22Rv1 (cell line): Measurements from ENCODE around the gene DVL2.

Experiments used
- H3K27ac ChIP-seq: fragments of 450-650 bp; 2 replicates; pipeline ENCODE4 v1.5.1; 2017
- ZFX ChIP-seq: fragments of 450-650 bp; IDR thresholded peaks from 2 replicates; pipeline ENCODE4 v1.6.1; 2017; ENCODE audit warnings: antibody characterized with exemption, borderline replicate concordance
- TF ChIP-seq, protein P1 (sequence below): fragments of 450-650 bp; IDR thresholded peaks from 2 replicates; pipeline ENCODE4 v1.5.1; 2017; ENCODE audit warnings: mild to moderate bottlenecking

DVL2 gene

GRCh38 chr17:7208754-7209460, 25.4 kb downstream of the DVL2 start:
- no peak overlapping the region for H3K27ac ChIP-seq
- TF ChIP-seq ZFX, result no peak

GRCh38 chr17:7208027-7208571, 26.2 kb downstream of the DVL2 start:
- TF ChIP-seq ZFX, result no peak
- TF ChIP-seq, protein P1, sequence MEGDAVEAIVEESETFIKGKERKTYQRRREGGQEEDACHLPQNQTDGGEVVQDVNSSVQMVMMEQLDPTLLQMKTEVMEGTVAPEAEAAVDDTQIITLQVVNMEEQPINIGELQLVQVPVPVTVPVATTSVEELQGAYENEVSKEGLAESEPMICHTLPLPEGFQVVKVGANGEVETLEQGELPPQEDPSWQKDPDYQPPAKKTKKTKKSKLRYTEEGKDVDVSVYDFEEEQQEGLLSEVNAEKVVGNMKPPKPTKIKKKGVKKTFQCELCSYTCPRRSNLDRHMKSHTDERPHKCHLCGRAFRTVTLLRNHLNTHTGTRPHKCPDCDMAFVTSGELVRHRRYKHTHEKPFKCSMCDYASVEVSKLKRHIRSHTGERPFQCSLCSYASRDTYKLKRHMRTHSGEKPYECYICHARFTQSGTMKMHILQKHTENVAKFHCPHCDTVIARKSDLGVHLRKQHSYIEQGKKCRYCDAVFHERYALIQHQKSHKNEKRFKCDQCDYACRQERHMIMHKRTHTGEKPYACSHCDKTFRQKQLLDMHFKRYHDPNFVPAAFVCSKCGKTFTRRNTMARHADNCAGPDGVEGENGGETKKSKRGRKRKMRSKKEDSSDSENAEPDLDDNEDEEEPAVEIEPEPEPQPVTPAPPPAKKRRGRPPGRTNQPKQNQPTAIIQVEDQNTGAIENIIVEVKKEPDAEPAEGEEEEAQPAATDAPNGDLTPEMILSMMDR, result no peak
- no peak overlapping the region for H3K27ac ChIP-seq

- TF ChIP-seq, protein P1, result no peak
- no peak for TF ChIP-seq ZFX
- H3K27ac ChIP-seq, result no peak overlapping the region
These were observed 27.0 kb downstream of the DVL2 start for GRCh38 chr17:7207120-7208001.

DNA sequence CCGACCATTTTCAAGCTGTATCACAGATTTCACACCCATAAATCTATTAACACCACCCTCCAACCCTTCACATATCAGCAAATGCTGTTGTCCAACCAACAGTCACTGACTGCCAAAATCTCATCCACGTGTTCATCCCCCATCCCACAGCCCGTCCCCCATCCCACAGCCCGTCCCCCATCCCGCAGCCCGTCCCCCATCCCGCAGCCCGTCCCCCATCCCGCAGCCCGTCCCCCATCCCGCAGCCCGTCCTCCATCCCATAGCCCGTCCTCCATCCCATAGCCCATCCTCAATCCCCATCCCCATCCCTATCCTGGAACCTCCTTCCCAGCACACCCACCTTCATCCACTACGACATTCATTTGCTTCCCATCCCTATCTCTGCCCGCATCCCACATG, 28.8 kb downstream of the DVL2 start:
- TF ChIP-seq, protein P1, result no peak
- no peak for TF ChIP-seq ZFX
- H3K27ac ChIP-seq, result no peak overlapping the region

- no peak for TF ChIP-seq ZFX
- TF ChIP-seq, protein P1, result no peak
- no peak overlapping the region for H3K27ac ChIP-seq
These were observed 29.4 kb downstream of the DVL2 start for GRCh38 chr17:7204828-7205461.

- H3K27ac ChIP-seq, result no peak overlapping the region
These were observed 30.0 kb downstream of the DVL2 start for GRCh38 chr17:7204336-7204735.

GRCh38 chr17:7203391-7203790, 30.9 kb downstream of the DVL2 start:
- TF ChIP-seq ZFX, result no peak
- TF ChIP-seq, protein P1, result no peak
- H3K27ac ChIP-seq, result no peak overlapping the region

More at GRCh38 chr17:7204336-7204735, 30.0 kb downstream of the DVL2 start:
- TF ChIP-seq, protein P1, result no peak
- TF ChIP-seq ZFX, result no peak
